ENCODE data around the gene FAM171A1. TPM values are rescaled to one million over a fixed set of nuclear protein-coding genes. Genes with fewer than 3 reads are reported as not detected.

FAM171A1 gene
- total RNA-seq, 1 experiment from 2014 or later, result 1.0 TPM

DNA sequence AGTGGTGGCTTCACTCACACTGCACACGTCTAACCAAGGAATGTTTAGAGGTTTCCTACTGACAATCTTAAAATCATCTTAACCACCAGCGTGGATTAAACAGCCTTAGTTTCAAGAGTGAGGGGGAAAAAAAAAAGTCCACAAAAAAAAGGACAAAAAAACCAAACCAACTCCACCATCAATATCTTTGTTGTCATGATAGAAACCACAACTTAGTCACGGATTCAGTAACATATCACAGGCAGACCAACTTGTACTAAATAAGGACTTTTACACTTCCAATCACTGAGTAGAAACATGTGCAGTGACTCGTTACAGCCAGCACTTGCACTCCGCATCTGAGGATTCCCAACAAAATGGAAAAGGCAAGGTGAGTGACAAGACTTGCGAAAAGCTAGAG, 46.5 kb downstream of the FAM171A1 start:
- no peak for TF ChIP-seq CTCF (IDR thresholded peaks at IDR 0.05; ENCODE audit: unreplicated experiment)
- H3K36me3 Mint-ChIP-seq (ENCODE audit: insufficient read depth, unreplicated experiment), result no peaks in the 10 kb centered on the region
- CTCF ChIA-PET, result interaction anchor here (1.1 kb wide), 1 partner anchor 16 kb away, joined by 3 read pairs; no protein-coding TSS in a partner anchor
- no peaks in the 10 kb centered on the region for H3K4me1 Mint-ChIP-seq (ENCODE audit: low read depth, unreplicated experiment)
- no peaks in the 10 kb centered on the region for H3K9me3 Mint-ChIP-seq (ENCODE audit: low read depth, unreplicated experiment)
- no TSS peak for BruUV-seq (replicated peaks)
- H3K4me3 Mint-ChIP-seq (ENCODE audit: low read depth, unreplicated experiment), result no peak overlapping the region
- H3K27ac Mint-ChIP-seq (ENCODE audit: unreplicated experiment), result no peak overlapping the region
- no peak for DNase-seq
- peaks cover 74% of the 10 kb centered on the region for H3K27me3 Mint-ChIP-seq (ENCODE audit: unreplicated experiment)
- intact Hi-C loops (cut with micrococcal nuclease; ENCODE audit: unreplicated experiment), result no loop called here

GRCh38 chr10:15324113-15324512, 47.0 kb downstream of the FAM171A1 start:
- Mint-ChIP-seq H3K9me3 (ENCODE audit: low read depth, unreplicated experiment) (no peaks in the 10 kb centered on the region), H3K4me3 (ENCODE audit: low read depth, unreplicated experiment) (no peak overlapping the region), H3K36me3 (ENCODE audit: insufficient read depth, unreplicated experiment) (no peaks in the 10 kb centered on the region), H3K4me1 (ENCODE audit: low read depth, unreplicated experiment) (no peaks in the 10 kb centered on the region), H3K27ac (ENCODE audit: unreplicated experiment) (no peak overlapping the region), H3K27me3 (ENCODE audit: unreplicated experiment) (peaks cover 74% of the 10 kb centered on the region)
- no TSS peak for BruUV-seq (replicated peaks)
- CTCF ChIA-PET, result interaction anchor here (1.1 kb wide), 1 partner anchor 16 kb away, joined by 3 read pairs; no protein-coding TSS in a partner anchor
- intact Hi-C loops (cut with micrococcal nuclease; ENCODE audit: unreplicated experiment), result no loop called here
- no peak for TF ChIP-seq CTCF (IDR thresholded peaks at IDR 0.05; ENCODE audit: unreplicated experiment)
- no peak for DNase-seq

- H3K4me3 Mint-ChIP-seq (ENCODE audit: low read depth, unreplicated experiment), result no peak overlapping the region
- H3K27ac Mint-ChIP-seq (ENCODE audit: unreplicated experiment), result no peak overlapping the region
- no peaks in the 10 kb centered on the region for H3K36me3 Mint-ChIP-seq (ENCODE audit: insufficient read depth, unreplicated experiment)
- no peaks in the 10 kb centered on the region for H3K9me3 Mint-ChIP-seq (ENCODE audit: low read depth, unreplicated experiment)
- intact Hi-C loops (cut with micrococcal nuclease; ENCODE audit: unreplicated experiment), result no loop called here
- CTCF ChIA-PET, result no interaction called here
- no peaks in the 10 kb centered on the region for H3K4me1 Mint-ChIP-seq (ENCODE audit: low read depth, unreplicated experiment)
- H3K27me3 Mint-ChIP-seq (ENCODE audit: unreplicated experiment), result peaks cover 79% of the 10 kb centered on the region
- DNase-seq, result no peak
- BruUV-seq (replicated peaks), result no TSS peak
- TF ChIP-seq CTCF (IDR thresholded peaks at IDR 0.05; ENCODE audit: unreplicated experiment), result no peak
These were observed 48.7 kb downstream of the FAM171A1 start for GRCh38 chr10:15322356-15322755.

DNA sequence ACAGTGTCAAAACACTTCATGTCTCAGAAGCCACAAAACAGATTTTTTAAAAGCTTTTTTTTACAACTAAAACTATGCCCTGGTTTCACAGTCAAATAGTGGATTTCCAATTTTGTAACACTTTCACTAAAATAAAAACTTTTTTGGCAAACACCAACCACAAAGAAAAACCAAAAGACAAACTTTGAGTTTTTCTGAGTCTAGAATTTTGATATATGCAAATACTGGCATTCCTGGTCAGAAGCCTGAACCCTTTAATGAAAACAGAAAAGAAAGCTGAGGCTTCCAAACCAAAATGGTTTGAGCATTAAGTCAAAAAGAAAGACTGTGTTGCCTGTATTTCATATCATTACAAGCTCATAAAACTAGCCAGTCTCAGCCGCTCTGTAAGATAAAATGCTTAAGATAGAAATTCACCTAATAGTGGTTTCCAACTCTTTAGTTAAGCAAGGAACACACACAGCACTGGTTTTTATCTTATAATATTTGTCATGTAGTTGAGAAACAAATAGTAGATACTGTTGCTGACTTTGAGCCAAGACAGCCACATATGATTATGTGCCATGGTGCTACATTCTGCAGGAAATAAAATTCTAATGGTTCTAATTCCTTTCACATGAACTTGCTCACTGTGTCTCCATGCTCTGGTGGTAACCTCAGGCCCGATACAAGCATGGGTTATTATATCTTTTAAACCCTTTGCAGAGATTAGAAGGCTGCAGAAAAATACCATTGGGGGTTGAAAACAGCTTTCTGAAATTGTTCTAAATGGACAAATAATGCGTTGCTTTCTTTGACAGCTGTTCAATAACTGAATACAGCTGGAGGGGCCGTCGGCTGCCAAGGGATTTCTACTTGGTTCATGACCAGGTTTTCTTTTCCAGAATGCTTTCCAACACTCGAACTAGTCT, 49.4 kb downstream of the FAM171A1 start:
- Mint-ChIP-seq H3K27me3 (ENCODE audit: unreplicated experiment) (peaks cover 79% of the 10 kb centered on the region), H3K4me1 (ENCODE audit: low read depth, unreplicated experiment) (no peaks in the 10 kb centered on the region), H3K36me3 (ENCODE audit: insufficient read depth, unreplicated experiment) (no peaks in the 10 kb centered on the region), H3K4me3 (ENCODE audit: low read depth, unreplicated experiment) (no peak overlapping the region), H3K27ac (ENCODE audit: unreplicated experiment) (no peak overlapping the region), H3K9me3 (ENCODE audit: low read depth, unreplicated experiment) (no peaks in the 10 kb centered on the region)
- DNase-seq, result no peak
- intact Hi-C loops (cut with micrococcal nuclease; ENCODE audit: unreplicated experiment), result no loop called here
- BruUV-seq (replicated peaks), result no TSS peak
- CTCF ChIA-PET, result no interaction called here
- no peak for TF ChIP-seq CTCF (IDR thresholded peaks at IDR 0.05; ENCODE audit: unreplicated experiment)

All from Calu3 (cell line).